ENCODE data around the gene ARHGEF28.

Gene ARHGEF28

GRCh38 chr5:73867345-73868335, 241.6 kb downstream of the ARHGEF28 start:
- DNase-seq, result no peak

DNA sequence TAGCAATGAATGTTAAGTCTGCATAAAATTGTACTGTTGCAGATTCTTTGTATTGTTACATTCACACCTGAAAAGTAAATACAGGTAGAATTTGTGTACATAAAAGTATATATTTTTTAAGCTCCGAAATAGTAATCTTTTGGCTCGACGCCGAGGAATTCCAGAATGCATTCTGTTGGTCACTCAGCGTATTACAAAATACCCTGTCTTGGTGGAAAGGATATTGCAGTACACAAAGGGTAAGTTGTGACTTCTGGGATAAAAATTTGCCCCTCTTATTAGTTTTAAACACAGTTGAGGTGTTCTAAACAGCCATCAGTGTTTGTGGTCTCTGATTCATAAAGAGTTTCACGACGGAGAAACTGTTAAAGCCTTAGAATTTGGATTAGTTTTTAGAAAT, 257.6 kb downstream of the ARHGEF28 start:
- DNase-seq, result no peak

DNA sequence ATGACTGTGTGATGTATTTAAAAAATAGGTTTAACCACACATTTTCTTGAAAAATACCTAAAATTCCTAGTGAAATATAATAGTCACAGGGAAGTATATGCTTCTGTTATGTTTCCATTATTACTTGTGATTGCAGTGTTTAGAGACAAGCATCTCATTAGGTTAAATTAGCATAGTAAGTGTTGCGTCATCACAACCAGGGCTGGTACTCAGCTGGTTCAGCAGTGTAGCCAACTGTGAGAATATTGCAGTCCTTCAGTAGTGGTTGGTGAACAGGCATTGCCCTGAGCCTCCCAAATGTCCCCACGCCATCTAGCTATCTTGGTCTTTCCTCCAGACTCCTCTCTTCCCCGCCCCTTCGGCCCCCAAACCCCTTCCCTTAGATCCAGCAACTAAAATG, 261.7 kb downstream of the ARHGEF28 start:
- DNase-seq, result no peak

DNA sequence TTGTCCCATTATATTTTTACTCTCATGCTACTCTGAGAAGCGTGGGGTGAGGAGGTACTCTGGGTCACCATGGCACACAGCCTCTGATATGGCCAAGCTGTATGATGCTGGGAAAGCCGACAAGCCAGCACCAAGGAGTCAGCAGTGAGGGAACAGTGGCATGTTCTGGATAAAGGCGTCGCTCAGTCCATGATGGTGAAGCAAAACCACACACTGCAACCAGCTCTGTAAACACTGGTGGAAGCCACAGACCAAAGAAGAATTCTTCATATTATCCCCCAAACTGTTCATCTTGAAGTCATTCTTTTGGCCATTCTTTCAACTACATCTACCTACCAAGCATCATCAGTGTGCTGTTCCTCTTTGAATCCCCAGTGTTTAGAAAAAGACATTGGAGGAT, 264.6 kb downstream of the ARHGEF28 start:
- DNase-seq, result no peak

GRCh38 chr5:73892218-73892617, 266.2 kb downstream of the ARHGEF28 start:
- DNase-seq, result no peak

DNA sequence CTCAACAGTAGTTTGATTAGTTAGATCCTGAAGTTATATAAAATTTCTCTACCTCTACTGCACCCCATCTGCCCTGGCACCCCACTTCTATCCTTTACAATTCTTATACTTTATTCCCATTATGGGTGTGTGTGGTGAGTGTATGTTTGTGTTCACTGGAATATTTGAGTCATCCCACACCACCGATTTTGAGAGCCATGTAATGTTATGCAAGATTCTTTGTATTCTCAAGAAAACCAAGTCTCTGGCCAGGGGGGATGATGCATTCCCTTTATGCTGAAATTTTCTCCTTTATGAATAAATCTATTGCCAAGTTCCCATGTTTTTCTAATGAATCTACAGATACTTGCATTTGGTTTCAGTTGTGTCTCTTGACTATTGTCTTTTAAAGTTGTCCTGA, 266.8 kb downstream of the ARHGEF28 start:
- DNase-seq, result no peak

DNA sequence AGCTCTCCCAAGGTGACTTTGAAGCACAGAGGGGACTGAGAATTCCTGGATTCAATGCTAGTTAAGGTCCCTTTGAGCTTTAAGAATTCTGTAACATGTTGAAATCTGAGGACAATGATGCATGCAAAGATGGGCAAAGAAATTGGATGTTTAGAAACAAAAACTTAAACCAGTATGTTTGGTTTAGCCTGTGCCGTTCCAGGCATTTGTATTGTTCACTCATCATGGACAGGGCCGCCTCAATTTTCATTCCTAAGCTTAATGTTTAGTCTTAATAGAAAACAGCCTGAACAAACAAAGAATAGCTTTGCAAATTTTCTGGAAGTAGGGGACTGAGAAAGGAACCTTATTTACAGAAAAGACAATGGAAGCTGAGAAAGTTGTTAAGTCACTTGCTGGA, 267.8 kb downstream of the ARHGEF28 start:
- DNase-seq, result no peak

GRCh38 chr5:73894860-73895259, 268.9 kb downstream of the ARHGEF28 start:
- no peak for DNase-seq

DNA sequence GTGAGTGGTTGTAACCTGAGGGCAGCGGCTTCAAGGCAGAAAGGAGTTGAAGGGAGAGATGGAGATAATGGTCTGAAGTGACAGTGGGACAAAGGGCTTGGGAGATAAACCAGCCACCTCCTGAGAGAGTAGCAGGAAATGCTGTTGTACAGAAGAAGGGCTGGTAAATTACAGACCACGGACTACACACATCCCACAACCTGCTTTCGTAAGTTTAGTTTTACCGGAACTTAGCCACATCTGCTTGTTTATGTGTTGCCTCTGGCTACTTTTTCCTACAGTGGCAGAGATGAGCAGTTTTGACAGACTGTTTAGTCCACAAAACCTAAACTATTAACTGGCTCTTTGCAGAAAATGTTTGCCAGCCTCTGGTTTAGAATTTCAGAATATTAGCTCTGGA, 269.5 kb downstream of the ARHGEF28 start:
- DNase-seq, result no peak

DNA sequence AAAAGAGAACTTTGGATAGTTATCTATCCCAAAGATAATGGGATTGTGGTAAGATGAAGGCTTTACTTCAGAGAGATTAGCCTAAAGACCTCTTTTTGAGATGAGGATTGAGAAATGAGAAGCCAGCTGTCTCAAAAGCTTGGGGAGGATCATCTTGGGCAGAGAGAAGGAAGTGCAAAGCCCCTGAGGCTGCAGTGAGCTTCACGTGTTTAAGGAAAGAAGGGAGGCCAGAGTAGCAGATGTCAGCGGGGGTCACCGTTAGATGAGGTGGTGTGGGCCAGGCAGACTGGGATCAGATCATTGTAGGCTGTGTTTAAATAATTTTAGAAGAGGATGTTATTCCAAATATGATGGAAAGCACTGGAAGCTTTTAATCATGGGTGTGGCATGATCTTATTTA, 270.1 kb downstream of the ARHGEF28 start:
- DNase-seq, result no peak

- no peak for DNase-seq
Observed at GRCh38 chr5:73896668-73897067, 270.7 kb downstream of the ARHGEF28 start.

DNA sequence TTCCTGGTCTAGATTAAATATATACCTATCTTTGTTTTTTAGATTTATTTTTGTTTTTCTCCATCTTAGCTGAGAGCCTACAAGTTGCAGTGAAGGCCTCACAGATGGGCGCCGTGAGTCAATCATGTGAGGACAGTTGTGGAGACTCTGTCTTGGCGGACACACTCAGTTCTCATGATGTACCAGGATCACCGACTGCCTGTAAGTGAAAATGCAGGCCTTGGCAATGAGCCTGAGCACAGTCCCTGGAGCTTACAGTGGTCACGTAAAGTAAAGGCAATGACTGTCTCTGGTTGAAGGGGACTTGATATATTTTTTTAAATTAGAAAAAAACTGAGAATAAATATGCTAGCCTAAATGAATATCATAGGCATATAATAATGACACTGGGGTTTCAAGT, 271.9 kb downstream of the ARHGEF28 start:
- no peak for DNase-seq

DNA sequence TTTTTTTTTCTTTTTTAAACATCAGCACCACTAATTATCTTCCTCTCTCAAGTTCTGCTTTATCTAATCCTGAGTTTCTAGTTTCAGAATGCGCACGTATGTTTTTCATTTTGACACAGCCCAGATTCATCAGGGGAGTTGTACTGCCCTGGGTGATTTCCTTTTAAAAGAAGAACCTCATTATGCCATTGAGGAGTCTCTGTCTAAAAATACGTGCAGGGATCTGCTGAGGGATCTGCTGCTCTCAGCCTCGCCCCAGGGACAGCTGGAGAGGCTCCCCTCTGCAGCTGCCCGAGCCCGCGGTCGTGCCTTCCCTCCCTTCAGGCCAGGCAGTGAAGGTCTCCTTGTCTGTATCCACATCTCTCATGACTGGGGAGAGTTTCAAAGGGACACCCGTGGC, 273.1 kb downstream of the ARHGEF28 start:
- no peak for DNase-seq

DNA sequence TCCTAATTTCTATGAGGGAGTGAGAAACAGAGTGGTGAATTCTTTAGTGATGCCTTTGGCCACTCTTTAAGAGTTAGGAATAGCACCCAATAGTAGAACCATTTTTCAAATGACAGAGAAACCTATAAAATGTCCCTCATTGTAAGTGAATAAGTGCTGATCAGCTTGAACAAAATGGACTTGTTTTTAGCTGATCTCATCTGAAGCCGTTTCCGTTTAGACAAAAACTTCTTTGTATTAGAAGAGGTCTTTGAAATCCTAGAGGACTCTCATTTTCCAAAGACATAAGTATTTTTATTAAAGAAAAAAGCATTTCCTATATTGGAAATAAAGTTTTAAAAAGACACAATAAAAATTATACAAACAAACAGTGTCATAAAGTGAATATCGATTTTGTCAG, 273.9 kb downstream of the ARHGEF28 start:
- DNase-seq, result no peak

DNA sequence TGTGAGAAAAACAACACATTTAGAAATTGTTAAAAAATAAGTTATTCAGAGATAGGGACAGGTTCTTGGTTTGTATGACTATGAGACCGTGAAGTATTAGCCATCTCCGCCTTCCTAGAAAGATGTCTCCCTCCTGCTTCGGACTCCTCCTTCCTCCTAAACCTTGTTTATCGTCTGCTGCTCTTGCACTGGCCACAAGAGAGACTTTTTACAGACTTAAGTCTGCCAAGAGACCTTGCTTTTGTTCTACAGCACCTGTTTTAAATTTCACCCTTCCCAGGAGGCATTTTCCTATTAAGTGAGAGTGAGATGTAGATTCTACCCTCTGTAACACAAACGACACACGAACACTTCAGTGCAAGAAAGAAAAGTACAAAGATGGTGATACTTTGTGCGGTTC, 274.6 kb downstream of the ARHGEF28 start:
- no peak for DNase-seq

- no peak for DNase-seq
Observed at GRCh38 chr5:73901043-73901442, 275.0 kb downstream of the ARHGEF28 start.

GRCh38 chr5:73901455-73901854, 275.5 kb downstream of the ARHGEF28 start:
- no peak for DNase-seq

DNA sequence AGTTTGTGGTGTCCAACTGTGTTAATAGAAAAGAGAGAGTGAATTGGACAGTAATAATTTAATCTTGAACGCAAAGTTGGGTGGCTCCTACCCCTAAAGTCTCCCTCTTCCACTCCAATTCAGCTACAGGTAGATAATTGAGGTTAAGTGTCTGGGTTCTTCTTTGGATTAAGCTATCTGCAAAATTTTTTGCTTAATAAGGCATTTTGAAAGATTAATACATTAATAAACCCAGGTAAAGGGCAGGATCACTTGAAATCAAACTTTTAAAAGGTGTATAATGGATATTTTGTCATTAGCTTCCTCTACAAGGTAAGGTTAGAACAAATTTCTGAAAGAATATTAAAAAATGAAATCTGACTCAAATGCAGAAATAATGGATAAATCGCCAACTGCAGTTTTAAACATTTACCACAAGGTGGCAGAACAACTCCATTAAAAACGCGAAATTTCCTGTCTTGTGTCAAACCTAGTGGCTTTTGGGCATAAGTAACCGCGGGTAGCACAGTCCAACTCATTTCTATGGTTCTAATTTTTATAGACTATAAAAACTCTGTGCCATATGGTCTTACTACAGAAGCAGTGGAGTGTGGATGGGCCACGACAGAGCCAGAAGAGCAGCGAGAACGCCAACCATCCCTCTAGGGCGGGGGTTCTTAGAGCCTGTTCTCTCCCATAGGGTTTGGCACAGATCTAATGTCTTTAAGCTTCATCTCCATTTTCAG, 276.5 kb downstream of the ARHGEF28 start:
- DNase-seq, result peak; percentile 52

DNA sequence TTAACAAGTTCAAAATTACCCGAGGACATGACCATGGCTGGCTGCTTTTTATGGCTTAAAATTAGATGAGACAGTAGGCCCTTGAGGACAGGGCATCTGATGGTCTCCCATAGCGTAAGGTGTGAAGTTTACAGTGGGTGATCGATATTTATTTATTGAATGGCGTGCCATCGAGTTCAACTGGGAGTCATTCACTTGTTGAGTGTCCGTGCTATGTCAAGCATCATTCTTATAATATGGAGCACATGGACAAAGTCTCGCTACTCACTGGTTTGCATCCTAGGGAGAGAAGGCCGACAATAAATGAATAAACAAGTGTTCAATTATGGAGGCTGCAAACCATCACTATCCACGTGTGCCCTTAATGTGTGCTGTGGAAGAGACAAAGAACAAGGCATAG, 277.2 kb downstream of the ARHGEF28 start:
- no peak for DNase-seq

DNA sequence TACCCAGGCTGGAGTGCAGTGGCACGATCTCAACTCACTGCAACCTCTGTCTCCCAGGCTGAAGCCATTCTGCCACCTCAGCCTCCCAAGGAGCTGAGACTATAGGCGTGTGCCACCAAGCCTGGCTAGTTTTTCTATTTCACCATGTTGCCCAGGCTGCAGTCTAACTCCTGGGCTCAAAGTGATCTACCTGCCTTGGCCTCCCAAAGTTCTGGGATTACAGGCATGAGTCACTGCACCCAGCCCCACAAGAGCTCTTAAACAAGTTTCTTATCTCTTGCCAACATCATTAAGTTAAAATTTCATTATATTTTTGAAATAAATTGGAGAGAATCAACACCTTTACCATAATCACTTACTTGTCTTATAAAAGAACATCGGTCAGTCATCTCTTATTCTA, 280.3 kb downstream of the ARHGEF28 start:
- DNase-seq, result no peak

DNA sequence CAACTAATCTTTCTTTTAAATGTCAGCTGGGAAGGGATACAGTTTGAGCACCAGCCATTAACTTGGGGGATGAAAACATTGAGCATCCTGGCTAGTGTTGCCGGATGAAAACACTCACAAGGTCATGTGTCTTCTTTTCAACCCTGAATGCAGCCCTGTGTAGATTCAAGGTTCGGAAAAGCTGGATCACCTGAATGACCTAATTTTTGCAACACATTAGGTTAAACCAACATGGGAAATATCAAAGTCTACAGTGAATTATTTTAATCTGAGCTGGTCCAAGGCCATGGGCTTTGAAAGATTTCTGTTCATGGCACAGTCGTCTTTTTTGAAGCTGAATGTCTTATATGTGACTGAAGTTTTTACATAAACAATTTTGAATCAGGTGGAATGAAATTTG, 281.2 kb downstream of the ARHGEF28 start:
- no peak for DNase-seq

GRCh38 chr5:73908395-73908794, 282.4 kb downstream of the ARHGEF28 start:
- DNase-seq, result no peak

GRCh38 chr5:73908846-73909245, 282.9 kb downstream of the ARHGEF28 start:
- no peak for DNase-seq

- no peak for DNase-seq
Observed at GRCh38 chr5:73909474-73909873, 283.5 kb downstream of the ARHGEF28 start.
